Superior temporal gyrus (tissue), 1 donor: ENCODE results near the gene NECTIN1.

Experiments used
- DNase-seq: peaks from one replicate; pipeline ENCODE4 v3.0.0-alpha.2; 2016; ENCODE audit errors: extremely low spot score

Gene NECTIN1

GRCh38 chr11:119693253-119693815 is 35.7 kb downstream of the NECTIN1 start:
- no peak for DNase-seq

DNA sequence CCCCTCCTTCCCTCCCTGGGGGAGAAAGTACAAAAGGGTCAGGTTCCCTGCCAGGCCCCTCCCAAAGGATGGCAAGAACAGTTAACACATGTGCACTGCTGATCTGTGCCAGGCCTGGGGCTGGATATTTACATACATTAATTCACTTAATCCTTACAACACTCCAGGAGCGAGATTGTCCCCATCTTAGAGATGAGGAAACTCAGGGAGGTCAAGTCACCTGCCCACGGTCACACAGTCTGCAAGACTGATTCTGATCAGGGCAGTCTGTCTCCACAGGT is 36.5 kb downstream of the NECTIN1 start:
- DNase-seq, result no peak

DNA sequence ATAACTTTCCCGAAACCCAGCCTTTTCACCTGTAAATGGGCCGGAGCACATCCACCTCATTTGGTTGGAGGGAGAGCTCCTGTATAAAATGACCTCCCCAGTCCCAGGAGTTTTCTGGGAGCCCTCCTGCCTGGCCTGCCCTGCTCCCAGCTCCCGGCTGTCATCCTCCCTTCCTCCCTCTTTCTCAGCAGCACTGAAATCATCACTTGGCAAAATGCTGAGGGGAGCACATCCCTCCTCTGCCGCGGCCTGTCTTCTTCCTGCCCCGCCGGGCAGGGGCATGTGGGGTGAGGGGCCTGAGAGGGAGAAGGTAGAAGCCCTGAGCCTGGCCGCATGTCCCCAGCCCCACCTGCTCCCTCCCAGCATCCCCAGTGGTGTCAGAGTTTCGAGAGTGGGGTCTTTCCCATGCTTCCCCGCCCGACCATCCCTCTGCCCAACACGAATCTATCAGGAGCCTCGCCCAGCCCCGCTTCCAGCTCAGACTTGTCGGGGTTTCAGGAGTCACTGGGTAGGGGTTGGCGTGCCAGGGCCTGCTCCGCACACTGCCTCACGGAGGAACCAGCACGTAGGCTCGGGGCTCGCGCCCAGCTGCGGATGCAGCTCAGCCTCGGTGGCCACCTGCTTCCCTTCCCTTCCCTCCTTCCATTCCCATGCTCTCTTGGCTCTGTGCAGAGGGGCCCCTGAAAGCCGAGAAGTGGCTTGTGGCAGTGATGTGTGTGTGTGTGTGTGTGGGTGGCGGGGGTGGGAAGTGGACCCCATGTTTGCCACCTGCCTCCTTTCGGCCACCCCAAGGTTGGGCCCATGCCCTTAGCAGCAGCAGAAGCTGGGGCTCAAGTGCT is 37.1 kb downstream of the NECTIN1 start:
- no peak for DNase-seq

GRCh38 chr11:119691020-119691666 is 37.9 kb downstream of the NECTIN1 start:
- DNase-seq, result no peak

- no peak for DNase-seq
Observed at GRCh38 chr11:119689302-119689701, 39.7 kb downstream of the NECTIN1 start.

- DNase-seq, result no peak
Observed at GRCh38 chr11:119688356-119688755, 40.6 kb downstream of the NECTIN1 start.

GRCh38 chr11:119687373-119688046 is 41.5 kb downstream of the NECTIN1 start:
- DNase-seq, result no peak

- no peak for DNase-seq
Observed at GRCh38 chr11:119686177-119686882, 42.7 kb downstream of the NECTIN1 start.

GRCh38 chr11:119685111-119685746 is 43.8 kb downstream of the NECTIN1 start:
- no peak for DNase-seq

GRCh38 chr11:119684361-119685110 is 44.5 kb downstream of the NECTIN1 start:
- DNase-seq, result no peak

- DNase-seq, result no peak
Observed at GRCh38 chr11:119683783-119684182, 45.2 kb downstream of the NECTIN1 start.

- no peak for DNase-seq
Observed at GRCh38 chr11:119681361-119681910, 47.6 kb downstream of the NECTIN1 start.

DNA sequence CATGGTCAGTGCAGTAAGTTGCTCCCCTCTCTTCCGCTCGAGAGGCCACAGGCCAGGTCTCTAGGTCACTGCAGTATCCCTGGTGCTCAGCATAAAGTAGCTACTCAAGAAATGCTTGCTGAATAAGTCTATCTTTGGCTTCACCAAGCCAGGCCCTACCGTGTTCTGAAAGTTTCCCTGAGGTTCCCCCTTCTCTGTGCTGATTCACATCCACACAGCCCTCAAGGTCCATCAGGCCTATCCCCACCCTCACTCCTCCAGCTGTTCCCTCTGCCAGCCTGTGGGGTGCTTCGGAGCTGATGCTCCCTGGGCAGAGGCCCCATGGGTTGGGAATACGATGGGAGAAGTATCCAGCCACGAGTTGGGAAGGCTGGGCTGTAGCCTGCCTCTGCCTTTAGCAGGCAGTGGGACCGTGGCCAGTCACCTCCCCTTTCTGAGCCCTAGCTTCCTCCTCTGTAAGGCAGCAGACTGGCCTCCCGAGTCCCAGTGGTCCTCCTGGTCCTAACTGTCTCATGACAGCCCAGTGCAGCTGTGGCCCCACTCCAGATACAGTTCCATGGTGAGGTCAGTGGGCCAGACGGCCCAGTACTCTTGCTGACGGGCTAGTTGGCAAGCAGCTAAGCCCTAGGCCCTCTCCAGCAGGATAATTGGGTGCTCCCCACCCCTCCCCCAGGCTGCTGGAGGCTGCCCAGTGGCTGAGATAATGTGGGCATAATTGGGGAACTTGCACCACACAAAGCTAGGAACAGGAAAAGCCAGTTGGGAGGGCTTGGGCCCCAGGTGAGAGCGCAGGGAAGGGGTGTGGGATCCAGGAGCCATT is 48.2 kb downstream of the NECTIN1 start:
- DNase-seq, result no peak

- no peak for DNase-seq
Observed at GRCh38 chr11:119679346-119679745, 49.7 kb downstream of the NECTIN1 start.

DNA sequence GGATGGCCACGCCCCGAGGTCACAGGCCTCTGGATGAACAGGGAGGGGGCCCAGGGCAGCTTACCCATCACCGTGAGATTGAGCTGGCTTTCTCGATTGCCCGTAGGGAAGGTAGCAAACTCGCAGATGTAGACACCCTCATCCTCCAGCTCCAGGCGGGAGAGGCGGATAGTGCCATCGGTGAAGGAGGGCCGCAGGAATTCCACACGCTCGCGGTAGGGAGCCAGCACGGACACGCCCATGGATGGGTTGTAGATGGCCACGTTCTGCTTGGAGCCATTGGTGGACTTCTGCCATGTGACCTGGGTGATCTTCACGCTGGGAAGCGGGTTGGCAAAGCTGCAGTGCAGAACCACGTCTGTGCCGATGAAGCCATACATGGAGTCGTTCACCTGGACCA is 50.6 kb downstream of the NECTIN1 start:
- DNase-seq, result no peak

DNA sequence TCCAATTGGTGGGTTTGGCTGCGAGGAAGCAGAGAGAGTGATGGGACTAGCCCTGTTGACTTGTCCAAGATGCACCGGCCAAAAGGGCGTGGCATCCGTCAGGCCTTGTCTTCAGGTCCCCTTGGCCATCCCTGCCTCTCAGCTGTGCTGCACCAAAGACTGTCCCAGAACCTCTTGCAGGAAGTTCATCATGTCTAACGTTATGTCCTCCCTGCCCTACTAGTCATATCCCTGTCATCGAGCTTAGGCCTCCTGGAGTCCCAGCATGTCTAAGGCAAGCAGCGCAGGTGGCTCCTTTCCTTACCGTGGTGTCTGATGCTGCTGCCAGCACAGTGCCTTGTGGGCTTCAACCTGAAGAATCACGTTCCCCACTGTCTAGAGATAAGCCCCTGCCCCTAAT is 51.2 kb downstream of the NECTIN1 start:
- no peak for DNase-seq

GRCh38 chr11:119676461-119677020 is 52.5 kb downstream of the NECTIN1 start:
- no peak for DNase-seq

DNA sequence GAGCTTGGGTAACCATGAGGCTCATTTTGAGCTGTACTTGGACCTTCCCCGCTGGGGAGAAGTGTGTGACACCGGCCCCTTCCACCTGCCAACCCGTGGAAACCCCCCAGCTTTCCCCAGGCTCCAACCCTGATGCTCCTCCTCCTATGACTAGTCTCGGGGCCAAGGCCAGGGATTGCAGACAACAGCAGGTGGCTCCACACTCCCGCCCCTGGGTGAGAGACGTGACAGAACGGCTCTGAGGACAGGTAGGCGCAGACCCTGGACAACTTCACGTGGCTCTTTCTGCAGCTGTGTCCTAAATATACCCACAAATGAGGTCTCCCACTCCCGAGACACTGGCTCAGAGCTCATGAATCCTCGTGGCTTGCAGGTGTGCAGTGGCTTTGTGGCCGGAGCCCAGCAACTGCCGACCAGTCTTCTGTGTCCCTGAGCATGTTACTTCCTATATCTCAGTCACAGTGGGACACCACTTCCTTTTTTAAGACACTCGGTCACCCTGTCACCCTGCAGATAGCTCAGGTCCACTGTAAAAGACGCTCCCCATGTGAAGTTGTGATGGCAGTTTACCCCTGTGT is 55.2 kb downstream of the NECTIN1 start:
- no peak for DNase-seq
